GM23338 (cell line): Measurements from ENCODE around the gene TTC13. TPM values are rescaled to one million over a fixed set of nuclear protein-coding genes. Genes with fewer than 3 reads are reported as not detected.

Experiments
- ATAC-seq: fragments of 200-7000 bp; cut with Tn5 transposase; 3 replicates; pipeline ENCODE4 v1.9.1; 2020
- DNase-seq: peaks from one replicate; pipeline ENCODE4 v3.0.0-alpha.2; 2015; ENCODE audit warnings: low spot score
- H2AFZ ChIP-seq: fragments of 200-600 bp; sonication (generic); 2 replicates; pipeline ENCODE4 v1.8.0; 2016; ENCODE audit warnings: antibody characterized with exemption, mild to moderate bottlenecking, moderate library complexity
- H3F3A ChIP-seq: fragments of 200-600 bp; sonication (generic); replicated peaks from 2 replicates; pipeline ENCODE4 v1.8.0; 2017; ENCODE audit warnings: antibody characterized with exemption, mixed run types, low read depth
- H3K27ac ChIP-seq: fragments of 200-600 bp; sonication (generic); 2 replicates; pipeline ENCODE4 v1.6.1; 2016; ENCODE audit warnings: low read depth
- H3K27me3 ChIP-seq: fragments of 200-600 bp; sonication (generic); 2 replicates; pipeline ENCODE4 v1.8.0; 2016; ENCODE audit warnings: mild to moderate bottlenecking, mixed run types, moderate library complexity; ENCODE audit not compliant: insufficient read depth
- H3K36me3 ChIP-seq: fragments of 200-600 bp; sonication (generic); 2 replicates; pipeline ENCODE4 v1.8.0; 2016; ENCODE audit warnings: mild to moderate bottlenecking; ENCODE audit not compliant: insufficient read depth
- H3K4me1 ChIP-seq: fragments of 200-600 bp; sonication (generic); 2 replicates; pipeline ENCODE4 v1.8.0; 2016; ENCODE audit warnings: mild to moderate bottlenecking, moderate library complexity; ENCODE audit not compliant: insufficient read depth
- H3K4me2 ChIP-seq: fragments of 200-600 bp; sonication (generic); 2 replicates; pipeline ENCODE4 v1.7.1; 2017; ENCODE audit warnings: mixed run types
- H3K4me3 ChIP-seq: fragments of 200-600 bp; sonication (generic); 2 replicates; pipeline ENCODE4 v1.6.1; 2016; ENCODE audit warnings: mixed run types
- H3K79me2 ChIP-seq: fragments of 200-600 bp; sonication (generic); replicated peaks from 2 replicates; pipeline ENCODE4 v1.8.0; 2017; ENCODE audit warnings: mild to moderate bottlenecking; ENCODE audit not compliant: insufficient read depth
- H3K9me2 ChIP-seq: fragments of 200-600 bp; sonication (generic); 2 replicates; pipeline ENCODE4 v1.8.0; 2017; ENCODE audit not compliant: insufficient read depth
- H4K20me1 ChIP-seq: fragments of 200-600 bp; sonication (generic); replicated peaks from 2 replicates; pipeline ENCODE4 v1.8.0; 2017; ENCODE audit warnings: mild to moderate bottlenecking; ENCODE audit not compliant: insufficient read depth
- H3K27ac Mint-ChIP-seq: 2 replicates; pipeline ENCODE4 v1.8.0; 2020; ENCODE audit warnings: inconsistent platforms, mild to moderate bottlenecking, moderate library complexity, mixed read lengths
- H3K27me3 Mint-ChIP-seq: 3 replicates; pipeline ENCODE4 v1.8.0; 2022; ENCODE audit warnings: low read depth, mild to moderate bottlenecking, moderate library complexity, mixed read lengths, inconsistent platforms; ENCODE audit not compliant: insufficient read depth, poor library complexity
- H3K36me3 Mint-ChIP-seq: 3 replicates; pipeline ENCODE4 v1.8.0; 2021; ENCODE audit warnings: low read depth, mild to moderate bottlenecking, inconsistent platforms, moderate library complexity, mixed read lengths
- H3K4me1 Mint-ChIP-seq: 3 replicates; pipeline ENCODE4 v1.8.0; 2020; ENCODE audit warnings: mild to moderate bottlenecking, inconsistent platforms, mixed read lengths
- H3K4me3 Mint-ChIP-seq: 3 replicates; pipeline ENCODE4 v1.8.0; 2021; ENCODE audit warnings: moderate library complexity, mild to moderate bottlenecking, inconsistent platforms, mixed read lengths
- H3K9me3 Mint-ChIP-seq: 3 replicates; pipeline ENCODE4 v1.8.0; 2020; ENCODE audit warnings: moderate library complexity, mild to moderate bottlenecking, inconsistent platforms, mixed read lengths
- CREB1 ChIP-seq: fragments of 250-450 bp; sonication (Bioruptor Pico); IDR thresholded peaks from 2 replicates; pipeline ENCODE4 v1.5.0; 2020; ENCODE audit warnings: low read depth, mild to moderate bottlenecking, moderate library complexity
- CTCF ChIP-seq, 2 experiments: fragments of 200-600 bp in 1 of 2; sonication (generic) in 1 of 2; conservative IDR thresholded peaks; 2 replicates each; pipeline versions ENCODE4 v1.5.1 to v1.6.1; 2016 to 2017; ENCODE audit warnings: antibody characterized with exemption in 2 of 2, low read depth in 2 of 2, mild to moderate bottlenecking in 2 of 2, moderate library complexity in 1 of 2
- ETS1 ChIP-seq: IDR thresholded peaks from 2 replicates; pipeline ENCODE4 v1.6.1; 2016; ENCODE audit warnings: antibody characterized with exemption
- EZH2 ChIP-seq: fragments of 200-600 bp; sonication (generic); IDR thresholded peaks from one replicate; pipeline ENCODE4 v1.8.0; 2017; ENCODE audit warnings: antibody characterized with exemption, mild to moderate bottlenecking, low read depth; ENCODE audit not compliant: unreplicated experiment
- EZH2phosphoT487 ChIP-seq: fragments of 200-600 bp; sonication (generic); IDR thresholded peaks from one replicate; pipeline ENCODE4 v1.8.1; 2018; ENCODE audit warnings: antibody characterized with exemption; ENCODE audit not compliant: unreplicated experiment
- JUNB ChIP-seq: IDR thresholded peaks from one replicate; pipeline ENCODE4 v1.6.1; 2016; ENCODE audit warnings: antibody characterized with exemption; ENCODE audit not compliant: unreplicated experiment
- NANOG ChIP-seq: IDR thresholded peaks from 2 replicates; pipeline ENCODE4 v1.6.1; 2016; ENCODE audit warnings: antibody characterized with exemption, borderline replicate concordance
- POLR2AphosphoS5 ChIP-seq: IDR thresholded peaks from 2 replicates; pipeline ENCODE4 v1.6.1; 2016; ENCODE audit warnings: antibody characterized with exemption, low read depth
- REST ChIP-seq: IDR thresholded peaks from one replicate; pipeline ENCODE4 v1.6.1; 2018; ENCODE audit warnings: antibody characterized with exemption; ENCODE audit not compliant: unreplicated experiment
- STAT1 ChIP-seq: IDR thresholded peaks from one replicate; pipeline ENCODE4 v1.6.1; 2016; ENCODE audit warnings: antibody characterized with exemption; ENCODE audit not compliant: unreplicated experiment
- ZNF114 ChIP-seq: fragments of 250-450 bp; sonication (Bioruptor Pico); IDR thresholded peaks from 2 replicates; pipeline ENCODE4 v1.5.0; 2020; ENCODE audit warnings: mild to moderate bottlenecking, moderate library complexity
- ZNF331 ChIP-seq: fragments of 250-450 bp; sonication (Bioruptor Pico); IDR thresholded peaks from 2 replicates; pipeline ENCODE4 v1.5.0; 2020; ENCODE audit warnings: low read depth, mild to moderate bottlenecking, moderate library complexity
- ZNF462 ChIP-seq: fragments of 250-450 bp; sonication (Bioruptor Pico); IDR thresholded peaks from 2 replicates; pipeline ENCODE4 v1.5.0; 2020; ENCODE audit warnings: mild to moderate bottlenecking, moderate library complexity
- polyA plus RNA-seq: library from polyadenylated mRNA; unstranded; fragments of >200 nt; fragmentation: Nextera tagmentation; extraction: Ambion mirVana; gene quantifications from 2 replicates; pipeline ENCODE4 v1.2.1, GENCODE V29; 2016
- total RNA-seq: library from RNA; depleted of rRNA; stranded (reverse); fragments of >200 nt; shearing (Covaris generic); gene quantifications from 2 replicates; pipeline ENCODE4 v1.2.3, GENCODE V29; 2014

Gene TTC13
- total and polyA plus RNA-seq, 2 experiments from 2014 or later = 3.8 to 9.4 TPM

GRCh38 chr1:230869500-230869899 lies 109.2 kb downstream of the TTC13 start:
- H3K4me3 Mint-ChIP-seq = peak overlapping the region; percentile 82
- Histone ChIP-seq H3F3A (no peaks in the 10 kb centered on the region), H2AFZ (peak overlapping the region; percentile 92), H3K9me2 (no peaks in the 10 kb centered on the region), H3K27ac (peak overlapping the region; percentile 96; the same call in 1 of the 2 replicates), H3K4me3 (peak overlapping the region; percentile 84), H3K4me2 (peak overlapping the region; percentile 97), H4K20me1 (peaks cover 9% of the 10 kb centered on the region; the same call in 1 of the 2 replicates), H3K36me3 (no peaks in the 10 kb centered on the region), H3K27me3 (peaks cover 10% of the 10 kb centered on the region), H3K4me1 (peaks cover 24% of the 10 kb centered on the region), H3K79me2 (peaks cover 30% of the 10 kb centered on the region)
- no peaks in the 10 kb centered on the region for H3K9me3 Mint-ChIP-seq
- no peak for DNase-seq
- H3K27me3 Mint-ChIP-seq = peaks cover 8% of the 10 kb centered on the region
- H3K4me1 Mint-ChIP-seq = peaks cover 36% of the 10 kb centered on the region
- no peak for ATAC-seq
- peaks cover 4% of the 10 kb centered on the region; the same call in 1 of the 3 replicates for H3K36me3 Mint-ChIP-seq
- H3K27ac Mint-ChIP-seq = peak overlapping the region; percentile 97
- TF ChIP-seq ZNF114 (CRISPR knock-in tag) (no peak), ZNF331 (CRISPR knock-in tag) (no peak), POLR2AphosphoS5 (no peak), CREB1 (CRISPR knock-in tag) (no peak), NANOG (no peak), JUNB (no peak), REST (no peak), CTCF (conservative IDR thresholded peaks at IDR 0.05; ENCODE audit: low read depth in 2 of 2) (no peak), ETS1 (no peak), ZNF462 (CRISPR knock-in tag) (no peak), STAT1 (no peak), EZH2phosphoT487 (no peak), EZH2 (no peak)
